Measurements from ENCODE around the gene ADAMTSL1. TPM values are rescaled to one million over a fixed set of nuclear protein-coding genes. Genes with fewer than 3 reads are reported as not detected.

The ADAMTSL1 gene
- polyA plus RNA-seq, 2 of the 4 experiments (the other 2 are of a cell fraction): 0.03 TPM; not detected in 1

GRCh38 chr9:18595597-18595996 lies 121.6 kb downstream of the ADAMTSL1 start:
- Histone ChIP-seq H3K4me1 (no peaks in the 10 kb centered on the region), H3K27ac (no peak overlapping the region), H3K9me3 (no peaks in the 10 kb centered on the region), H3K4me2 (no peak overlapping the region), H3K4me3 (no peak overlapping the region)
- ChIA-PET POLR2A (no interaction called here), CTCF (interaction anchor here (1.1 to 1.2 kb wide), 2 partner anchors 44 to 153 kb away, joined by 3 to 4 read pairs; no protein-coding TSS in a partner anchor)
- FAIRE-seq: no peak
- ATAC-seq: no peak
- 26% methylated on average over 2 of the region's 3 CpGs for WGBS (ENCODE audit: missing lambda C conversion rate)
- no peak for DNase-seq (ENCODE audit: low read depth in 1 of 2, low spot score in 1 of 2)
- TF ChIP-seq CBX8 (IDR thresholded peaks at IDR 0.05): no peak
- no peak for TF ChIP-seq ZNF302 (CRISPR knock-in tag; IDR thresholded peaks at IDR 0.05)
- no peak for TF ChIP-seq SMC3 (IDR thresholded peaks at IDR 0.05)
- no peak for TF ChIP-seq FOSL2 (IDR thresholded peaks at IDR 0.05)
- TF ChIP-seq FOSL2 (CRISPR knock-in tag; IDR thresholded peaks at IDR 0.05): no peak
- TF ChIP-seq BCL3 (IDR thresholded peaks at IDR 0.05): no peak
- no peak for TF ChIP-seq HOXB13 (CRISPR knock-in tag; IDR thresholded peaks at IDR 0.05; ENCODE audit: low read depth)
- no peak for TF ChIP-seq EHMT2 (IDR thresholded peaks at IDR 0.05; ENCODE audit: low read depth)
- no peak for TF ChIP-seq MAFK (IDR thresholded peaks at IDR 0.05; ENCODE audit: partially characterized antibody)
- TF ChIP-seq RNF2 (IDR thresholded peaks at IDR 0.05; ENCODE audit: borderline replicate concordance, low read depth): no peak
- TF ChIP-seq NFE2L2 (conservative IDR thresholded peaks at IDR 0.05; ENCODE audit: low read length): no peak
- TF ChIP-seq ELK1 (IDR thresholded peaks at IDR 0.05; ENCODE audit: low read depth, low read length): no peak
- no peak for TF ChIP-seq HMGXB4 (CRISPR knock-in tag; IDR thresholded peaks at IDR 0.05; ENCODE audit: borderline replicate concordance)
- TF ChIP-seq GATA3 (IDR thresholded peaks at IDR 0.05; ENCODE audit: borderline replicate concordance): no peak
- TF ChIP-seq HOXA7 (CRISPR knock-in tag; IDR thresholded peaks at IDR 0.05): no peak
- no peak for TF ChIP-seq REST (IDR thresholded peaks at IDR 0.05)
- no peak for TF ChIP-seq FOSB (CRISPR knock-in tag; IDR thresholded peaks at IDR 0.05)

GRCh38 chr9:18596920-18597319 lies 123.0 kb downstream of the ADAMTSL1 start:
- CTCF ChIA-PET: no interaction called here
- no peak for ATAC-seq

More at GRCh38 chr9:18596920-18597319, 123.0 kb downstream of the ADAMTSL1 start:
- Histone ChIP-seq H3K27ac (no peak overlapping the region), H3K4me3 (no peak overlapping the region), H3K9me3 (no peaks in the 10 kb centered on the region), H3K4me2 (no peak overlapping the region), H3K4me1 (no peaks in the 10 kb centered on the region)
- WGBS (ENCODE audit: missing lambda C conversion rate): 2% methylated on average over 1 of the region's 1 CpG
- TF ChIP-seq NFE2L2 (conservative IDR thresholded peaks at IDR 0.05; ENCODE audit: low read length): no peak
- TF ChIP-seq JUNB (IDR thresholded peaks at IDR 0.05): no peak
- TF ChIP-seq HOXB5 (CRISPR knock-in tag; IDR thresholded peaks at IDR 0.05): no peak
- no peak for TF ChIP-seq MYC (IDR thresholded peaks at IDR 0.05; ENCODE audit: borderline replicate concordance, low read length)
- TF ChIP-seq FOXS1 (CRISPR knock-in tag; IDR thresholded peaks at IDR 0.05): no peak
- TF ChIP-seq BHLHE40 (IDR thresholded peaks at IDR 0.05; ENCODE audit: low read depth, low read length): no peak
- TF ChIP-seq HEYL (CRISPR knock-in tag; IDR thresholded peaks at IDR 0.05): no peak
- no peak for TF ChIP-seq E2F6 (IDR thresholded peaks at IDR 0.05; ENCODE audit: borderline replicate concordance, low read depth)
- TF ChIP-seq HES2 (IDR thresholded peaks at IDR 0.05): no peak
- TF ChIP-seq RCOR1 (IDR thresholded peaks at IDR 0.05; ENCODE audit: low read depth, low read length): no peak
- TF ChIP-seq ZNF302 (CRISPR knock-in tag; IDR thresholded peaks at IDR 0.05): no peak
- POLR2A ChIA-PET: no interaction called here
- no peak for FAIRE-seq
- no peak for DNase-seq (ENCODE audit: low read depth in 1 of 2, low spot score in 1 of 2)
